HCT116 (cell line): ENCODE results near the gene PHOSPHO1.

Source experiments
- CEBPB ChIP-seq: IDR thresholded peaks from 2 replicates; pipeline ENCODE4 v1.6.1; 2012; ENCODE audit warnings: low read depth
- POLR2AphosphoS5 ChIP-seq: IDR thresholded peaks from 2 replicates; pipeline ENCODE4 v1.6.1; 2011; ENCODE audit warnings: mild to moderate bottlenecking, low read depth, low read length, moderate library complexity
- TF ChIP-seq, protein P1 (sequence below), 3 experiments: fragments of 200-600 bp in 1 of 3; sonication (generic) in 1 of 3; IDR thresholded peaks in 2 of 3; conservative IDR thresholded peaks in 1 of 3; 2 replicates each; pipeline ENCODE4 v1.5.1; 2012 to 2017; ENCODE audit warnings: low read depth in 2 of 3, low read length in 2 of 3, antibody characterized with exemption in 1 of 3, borderline replicate concordance in 1 of 3, control low read depth in 1 of 3, mild to moderate bottlenecking in 1 of 3, mixed read lengths in 1 of 3, mixed run types in 1 of 3, moderate library complexity in 1 of 3; ENCODE audit not compliant: insufficient read depth in 1 of 3
- TF ChIP-seq, protein P2 (sequence below): IDR thresholded peaks from 2 replicates; pipeline ENCODE4 v1.6.1; 2012
- TF ChIP-seq, protein P3 (sequence below): IDR thresholded peaks from 2 replicates; pipeline ENCODE4 v1.6.1; 2012

DNA sequence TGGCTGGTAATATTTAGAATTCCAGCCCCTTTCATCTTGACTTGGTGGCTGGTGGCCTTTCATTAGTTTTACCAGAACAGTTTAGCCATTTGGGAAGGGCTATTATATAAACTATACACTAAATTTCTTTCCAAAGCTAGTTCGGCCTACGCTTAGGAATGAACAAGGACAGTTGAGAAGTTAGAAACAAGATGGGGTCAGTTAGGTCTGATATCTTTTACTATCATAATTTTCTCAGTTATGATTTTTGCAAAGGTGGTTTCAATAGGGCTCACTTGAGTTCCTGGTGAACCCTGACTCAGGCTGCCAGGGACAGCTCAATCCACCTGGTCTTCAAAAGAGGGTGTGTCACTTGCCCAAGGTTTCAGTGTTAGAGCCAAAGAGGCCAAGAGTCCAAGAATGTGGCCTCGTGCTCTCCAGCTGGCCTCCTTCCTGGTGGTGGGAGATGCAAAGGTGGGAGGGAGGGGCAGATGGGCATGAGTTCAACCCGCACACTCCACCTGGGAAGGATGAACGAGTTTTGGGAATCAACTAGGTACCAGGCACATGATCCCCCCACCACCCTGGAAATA lies 4.0 kb upstream of the PHOSPHO1 start:
- TF ChIP-seq, protein P1, sequence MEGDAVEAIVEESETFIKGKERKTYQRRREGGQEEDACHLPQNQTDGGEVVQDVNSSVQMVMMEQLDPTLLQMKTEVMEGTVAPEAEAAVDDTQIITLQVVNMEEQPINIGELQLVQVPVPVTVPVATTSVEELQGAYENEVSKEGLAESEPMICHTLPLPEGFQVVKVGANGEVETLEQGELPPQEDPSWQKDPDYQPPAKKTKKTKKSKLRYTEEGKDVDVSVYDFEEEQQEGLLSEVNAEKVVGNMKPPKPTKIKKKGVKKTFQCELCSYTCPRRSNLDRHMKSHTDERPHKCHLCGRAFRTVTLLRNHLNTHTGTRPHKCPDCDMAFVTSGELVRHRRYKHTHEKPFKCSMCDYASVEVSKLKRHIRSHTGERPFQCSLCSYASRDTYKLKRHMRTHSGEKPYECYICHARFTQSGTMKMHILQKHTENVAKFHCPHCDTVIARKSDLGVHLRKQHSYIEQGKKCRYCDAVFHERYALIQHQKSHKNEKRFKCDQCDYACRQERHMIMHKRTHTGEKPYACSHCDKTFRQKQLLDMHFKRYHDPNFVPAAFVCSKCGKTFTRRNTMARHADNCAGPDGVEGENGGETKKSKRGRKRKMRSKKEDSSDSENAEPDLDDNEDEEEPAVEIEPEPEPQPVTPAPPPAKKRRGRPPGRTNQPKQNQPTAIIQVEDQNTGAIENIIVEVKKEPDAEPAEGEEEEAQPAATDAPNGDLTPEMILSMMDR (IDR thresholded peaks at IDR 0.05 in 2 of 3, conservative IDR thresholded peaks at IDR 0.05 in 1 of 3; ENCODE audit: borderline replicate concordance in 1 of 3, insufficient read depth in 1 of 3, low read depth in 2 of 3, low read length in 2 of 3) = no peak
- TF ChIP-seq CEBPB = no peak
- no peak for TF ChIP-seq POLR2AphosphoS5
- TF ChIP-seq, protein P2, sequence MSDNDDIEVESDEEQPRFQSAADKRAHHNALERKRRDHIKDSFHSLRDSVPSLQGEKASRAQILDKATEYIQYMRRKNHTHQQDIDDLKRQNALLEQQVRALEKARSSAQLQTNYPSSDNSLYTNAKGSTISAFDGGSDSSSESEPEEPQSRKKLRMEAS = no peak
- TF ChIP-seq, protein P3, sequence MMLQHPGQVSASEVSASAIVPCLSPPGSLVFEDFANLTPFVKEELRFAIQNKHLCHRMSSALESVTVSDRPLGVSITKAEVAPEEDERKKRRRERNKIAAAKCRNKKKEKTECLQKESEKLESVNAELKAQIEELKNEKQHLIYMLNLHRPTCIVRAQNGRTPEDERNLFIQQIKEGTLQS = no peak
